GM19239 (cell line): Measurements from ENCODE around the gene MTMR1.

Source experiments
- DNase-seq: peaks from one replicate; pipeline ENCODE4 v3.0.0; 2011; ENCODE audit warnings: low spot score; ENCODE audit not compliant: insufficient read length
- FAIRE-seq: peaks from 2 replicates; lab custom pipeline; 2011; peaks lifted over from hg19 to GRCh38; lab: Jason Lieb, UNC

Gene MTMR1

DNA sequence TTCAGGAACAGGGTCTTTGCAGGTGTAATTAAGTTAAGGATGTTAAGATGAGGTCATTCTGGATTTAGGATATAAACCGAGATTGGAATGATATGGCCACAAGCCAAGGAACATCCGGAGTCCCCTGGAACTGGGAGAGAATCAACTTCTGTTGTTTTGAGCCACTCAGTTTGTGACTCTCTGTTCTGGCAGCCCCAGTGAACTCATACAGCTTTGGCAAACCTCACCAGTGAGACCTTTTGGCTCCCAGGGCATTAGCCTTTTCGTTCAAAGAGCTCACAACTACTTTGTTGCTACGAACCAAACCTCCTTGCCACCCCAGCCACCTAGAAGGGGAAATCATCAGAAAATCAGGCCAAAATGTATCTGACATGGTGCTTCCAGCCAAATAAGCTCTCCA, 80.4 kb downstream of the MTMR1 start:
- FAIRE-seq (no peak), DNase-seq (no peak)

DNA sequence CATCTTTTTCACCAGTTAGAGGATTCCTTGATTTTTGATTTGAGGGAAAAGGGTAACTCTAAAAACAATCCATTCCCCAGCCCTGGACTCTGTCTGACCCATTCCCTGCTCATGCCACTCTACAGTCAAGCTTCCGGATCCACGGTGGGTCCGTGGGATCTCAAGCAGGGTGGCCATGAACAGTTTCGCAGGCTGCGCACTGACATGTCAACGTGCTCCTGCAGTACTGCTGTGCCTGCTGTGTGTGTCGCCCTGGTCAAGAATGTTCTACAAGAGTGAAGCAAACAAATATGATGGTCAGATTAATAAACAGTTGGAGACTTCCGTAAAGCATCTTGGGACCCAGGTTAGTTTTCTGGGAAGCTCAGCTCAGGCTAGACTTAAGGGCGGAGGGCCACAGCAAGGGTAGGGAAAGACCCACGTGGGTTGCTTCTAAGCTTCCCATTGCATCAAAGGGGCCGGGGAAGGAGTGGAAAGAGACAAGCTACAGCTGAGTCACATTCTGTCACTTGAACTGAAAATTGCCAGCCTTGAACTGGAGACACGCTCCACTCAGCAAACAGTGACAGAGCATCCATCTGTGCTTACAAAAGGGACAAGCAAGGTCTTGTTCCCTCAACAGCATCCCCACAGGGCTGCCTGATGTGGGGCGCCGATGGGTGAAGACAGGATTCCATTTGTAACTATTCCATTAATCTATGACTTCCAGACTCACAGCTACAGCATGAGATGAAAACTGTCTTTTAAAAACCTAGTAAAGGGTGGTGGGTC, 81.8 kb downstream of the MTMR1 start:
- DNase-seq: no peak
- no peak for FAIRE-seq

GRCh38 chrX:150775569-150776350, 82.6 kb downstream of the MTMR1 start:
- FAIRE-seq (no peak), DNase-seq (no peak)

- DNase-seq: no peak
- FAIRE-seq: no peak
Observed at GRCh38 chrX:150777328-150777992, 84.3 kb downstream of the MTMR1 start.

- FAIRE-seq (no peak), DNase-seq (no peak)
Observed at GRCh38 chrX:150779385-150779784, 86.2 kb downstream of the MTMR1 start.

DNA sequence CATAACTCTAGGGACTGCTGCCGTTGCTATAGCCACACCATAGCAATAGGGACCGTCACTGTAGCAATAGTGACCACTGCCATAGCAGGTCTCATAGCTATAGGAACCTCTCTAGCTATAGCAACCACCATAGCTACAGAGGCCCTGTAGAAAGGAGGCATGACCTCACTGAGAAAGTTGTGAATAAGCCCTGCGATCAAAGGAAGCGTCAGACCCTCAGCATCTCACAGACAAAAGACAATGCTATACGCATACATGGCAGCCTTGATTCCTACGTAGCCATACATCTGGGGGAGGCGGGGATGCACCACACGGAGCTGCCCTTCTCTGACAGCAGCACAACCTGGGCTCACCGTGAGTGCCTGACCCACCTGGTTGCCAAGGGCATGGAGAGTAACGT, 88.5 kb downstream of the MTMR1 start:
- FAIRE-seq: no peak
- no peak for DNase-seq

GRCh38 chrX:150790021-150790420, 96.8 kb downstream of the MTMR1 start:
- peak; percentile 71 for FAIRE-seq
- DNase-seq: no peak

DNA sequence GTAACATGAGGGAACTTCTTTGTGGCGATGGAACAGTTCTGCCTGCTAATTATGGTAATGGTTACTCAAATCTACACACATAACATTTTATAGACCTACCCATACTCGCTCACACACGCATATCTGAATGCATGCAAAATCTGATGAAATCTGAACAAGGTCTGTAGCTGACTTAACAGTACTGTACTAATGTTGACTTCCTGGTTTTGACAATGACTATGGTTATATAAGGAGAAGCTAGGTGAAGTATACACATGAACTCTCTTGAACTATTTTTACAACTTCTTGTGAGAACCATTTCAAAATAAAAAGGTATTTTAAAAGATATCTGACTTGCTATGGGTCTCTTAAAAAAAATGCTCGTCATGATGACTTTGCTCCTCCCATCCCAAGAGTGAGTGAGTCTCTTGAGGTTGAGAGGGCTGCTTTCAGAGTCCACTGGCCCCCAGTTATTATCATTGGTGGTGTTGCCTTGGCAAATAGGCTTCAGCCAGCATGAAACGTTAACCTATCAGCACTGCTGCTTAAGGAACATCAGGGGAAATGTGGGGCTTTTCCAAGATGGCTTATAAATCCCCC, 99.8 kb downstream of the MTMR1 start:
- DNase-seq (no peak), FAIRE-seq (no peak)

GRCh38 chrX:150805736-150806135, 112.5 kb downstream of the MTMR1 start:
- FAIRE-seq: peak; percentile 14

GRCh38 chrX:150806827-150807226, 113.6 kb downstream of the MTMR1 start:
- DNase-seq: no peak
- peak; percentile 26 for FAIRE-seq

More at GRCh38 chrX:150805736-150806135, 112.5 kb downstream of the MTMR1 start:
- no peak for DNase-seq

DNA sequence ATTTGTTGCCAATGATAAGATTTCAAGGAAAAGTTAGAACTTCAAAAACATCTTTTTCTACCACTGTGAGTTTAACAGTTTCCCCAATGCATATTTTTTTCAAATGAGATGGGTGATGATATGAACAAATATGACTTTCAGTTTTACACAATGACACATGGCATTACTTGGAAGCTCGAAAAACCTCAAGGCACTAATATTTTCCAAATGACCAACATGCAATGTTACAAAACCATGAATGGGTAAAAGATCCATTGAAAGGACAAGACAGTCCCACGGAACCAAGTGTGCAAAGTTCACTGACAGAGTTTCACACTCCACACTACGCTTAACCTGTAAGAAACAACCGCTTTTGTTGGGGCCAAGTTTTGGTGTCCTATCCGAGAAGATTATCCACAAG, 120.7 kb downstream of the MTMR1 start:
- peak; percentile 76 for FAIRE-seq
- DNase-seq: no peak
